Measurements from ENCODE around the gene NHS. TPM values are rescaled to one million over a fixed set of nuclear protein-coding genes. Genes with fewer than 3 reads are reported as not detected.

NHS gene
- polyA plus RNA-seq, 2 of the 4 experiments (the other 2 are of a cell fraction) = 3.6 to 5.0 TPM

DNA sequence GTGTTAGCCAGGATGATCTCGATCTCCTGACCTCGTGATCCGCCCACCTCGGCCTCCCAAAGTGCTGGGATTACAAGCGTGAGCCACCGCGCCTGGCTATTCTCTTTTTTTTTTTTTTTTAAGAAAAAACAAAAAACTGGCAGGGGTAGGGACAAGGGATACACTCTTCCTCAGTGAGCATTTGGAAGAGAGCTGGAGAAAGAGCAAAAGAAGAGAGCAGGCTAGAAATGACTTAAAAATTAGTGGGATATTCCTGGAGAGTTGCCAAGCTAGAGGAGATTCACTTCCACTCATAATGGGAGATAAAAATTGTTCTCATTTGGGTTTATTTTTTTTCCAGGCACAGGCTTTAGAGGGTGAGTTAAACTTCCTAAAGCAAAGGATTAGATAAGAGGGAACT lies 222.3 kb downstream of the NHS start:
- Histone ChIP-seq H3K27ac (peak overlapping the region in 1 of 2 experiments; percentile 33; a peak in 2 of 6 replicates), H3K4me1 (peaks cover 43% of the 10 kb centered on the region), H3K9me3 (no peaks in the 10 kb centered on the region), H3K4me3 (no peak overlapping the region), H3K4me2 (0 out of 3 replicates have a peak overlapping the region, but pooled peaks have one; percentile 34)
- ATAC-seq = no peak
- POLR2A ChIA-PET = no interaction called here
- CTCF ChIA-PET = interaction anchor here (1.5 to 1.8 kb wide), 2 partner anchors 67 to 355 kb away, joined by 3 read pairs; no protein-coding TSS in a partner anchor
- DNase-seq (ENCODE audit: low read depth in 1 of 2, low spot score in 1 of 2) = no peak
- WGBS (ENCODE audit: missing lambda C conversion rate) = 93% methylated on average over 7 of the region's 7 CpGs
- no peak for FAIRE-seq
- TF ChIP-seq, protein P1, sequence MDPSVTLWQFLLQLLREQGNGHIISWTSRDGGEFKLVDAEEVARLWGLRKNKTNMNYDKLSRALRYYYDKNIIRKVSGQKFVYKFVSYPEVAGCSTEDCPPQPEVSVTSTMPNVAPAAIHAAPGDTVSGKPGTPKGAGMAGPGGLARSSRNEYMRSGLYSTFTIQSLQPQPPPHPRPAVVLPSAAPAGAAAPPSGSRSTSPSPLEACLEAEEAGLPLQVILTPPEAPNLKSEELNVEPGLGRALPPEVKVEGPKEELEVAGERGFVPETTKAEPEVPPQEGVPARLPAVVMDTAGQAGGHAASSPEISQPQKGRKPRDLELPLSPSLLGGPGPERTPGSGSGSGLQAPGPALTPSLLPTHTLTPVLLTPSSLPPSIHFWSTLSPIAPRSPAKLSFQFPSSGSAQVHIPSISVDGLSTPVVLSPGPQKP (IDR thresholded peaks at IDR 0.05; ENCODE audit: low read depth, low read length) = no peak
- TF ChIP-seq HOXA7 (CRISPR knock-in tag; IDR thresholded peaks at IDR 0.05) (no peak), EHMT2 (IDR thresholded peaks at IDR 0.05; ENCODE audit: low read depth) (no peak), SREBF2 (IDR thresholded peaks at IDR 0.05) (no peak), EHF (CRISPR knock-in tag; IDR thresholded peaks at IDR 0.05) (no peak), MYC (IDR thresholded peaks at IDR 0.05; ENCODE audit: borderline replicate concordance, low read length) (no peak), NPAS2 (CRISPR knock-in tag; IDR thresholded peaks at IDR 0.05; ENCODE audit: borderline replicate concordance) (no peak), RCOR1 (IDR thresholded peaks at IDR 0.05; ENCODE audit: low read depth, low read length) (no peak), ZNF302 (CRISPR knock-in tag; IDR thresholded peaks at IDR 0.05) (no peak), HOXB13 (CRISPR knock-in tag; IDR thresholded peaks at IDR 0.05; ENCODE audit: low read depth) (no peak), CBX8 (IDR thresholded peaks at IDR 0.05) (no peak), POLR2A (IDR thresholded peaks at IDR 0.05; ENCODE audit: low read length) (no peak)
- TF ChIP-seq, protein P2, sequence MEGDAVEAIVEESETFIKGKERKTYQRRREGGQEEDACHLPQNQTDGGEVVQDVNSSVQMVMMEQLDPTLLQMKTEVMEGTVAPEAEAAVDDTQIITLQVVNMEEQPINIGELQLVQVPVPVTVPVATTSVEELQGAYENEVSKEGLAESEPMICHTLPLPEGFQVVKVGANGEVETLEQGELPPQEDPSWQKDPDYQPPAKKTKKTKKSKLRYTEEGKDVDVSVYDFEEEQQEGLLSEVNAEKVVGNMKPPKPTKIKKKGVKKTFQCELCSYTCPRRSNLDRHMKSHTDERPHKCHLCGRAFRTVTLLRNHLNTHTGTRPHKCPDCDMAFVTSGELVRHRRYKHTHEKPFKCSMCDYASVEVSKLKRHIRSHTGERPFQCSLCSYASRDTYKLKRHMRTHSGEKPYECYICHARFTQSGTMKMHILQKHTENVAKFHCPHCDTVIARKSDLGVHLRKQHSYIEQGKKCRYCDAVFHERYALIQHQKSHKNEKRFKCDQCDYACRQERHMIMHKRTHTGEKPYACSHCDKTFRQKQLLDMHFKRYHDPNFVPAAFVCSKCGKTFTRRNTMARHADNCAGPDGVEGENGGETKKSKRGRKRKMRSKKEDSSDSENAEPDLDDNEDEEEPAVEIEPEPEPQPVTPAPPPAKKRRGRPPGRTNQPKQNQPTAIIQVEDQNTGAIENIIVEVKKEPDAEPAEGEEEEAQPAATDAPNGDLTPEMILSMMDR (IDR thresholded peaks at IDR 0.05) = no peak

DNA sequence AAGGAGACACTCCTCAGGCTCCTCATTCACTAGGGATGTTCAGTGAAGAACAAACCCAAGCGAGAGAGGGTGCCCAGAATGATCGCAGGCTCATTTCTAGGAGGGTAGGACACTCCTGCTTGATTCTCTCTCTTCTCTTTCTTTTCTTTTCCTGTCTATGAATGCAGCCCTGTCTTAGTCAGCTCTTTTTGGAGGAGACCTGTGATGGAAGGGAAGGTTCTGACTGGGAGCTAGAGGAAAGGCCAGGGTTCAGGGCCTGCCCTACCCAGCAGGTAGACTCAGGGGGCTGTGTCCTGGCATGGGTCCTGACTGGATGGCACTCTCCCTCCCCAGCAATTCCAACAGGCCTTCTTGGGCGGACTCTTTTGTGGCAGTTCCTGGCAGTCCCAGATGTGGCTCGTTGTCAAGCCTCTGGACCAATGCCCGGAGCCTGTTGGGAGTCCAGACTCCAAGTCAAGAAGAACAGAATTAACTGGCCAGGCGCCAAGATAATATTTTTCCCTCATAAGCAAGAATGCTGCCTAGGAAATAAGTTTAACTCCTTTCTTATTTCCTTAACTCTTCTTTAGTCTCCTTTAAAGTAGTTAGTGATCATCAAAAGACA lies 222.9 kb downstream of the NHS start:
- ATAC-seq (no peak), DNase-seq (ENCODE audit: low read depth in 1 of 2, low spot score in 1 of 2) (no peak), FAIRE-seq (no peak)
- 78% methylated on average over 6 of the region's 6 CpGs for WGBS (ENCODE audit: missing lambda C conversion rate)
- no peak overlapping the region for H3K4me3 ChIP-seq
- H3K27ac ChIP-seq = peak overlapping the region in 1 of 2 experiments; percentile 33; a peak in 2 of 6 replicates
- CTCF ChIA-PET = interaction anchor here (1.5 kb wide), 1 partner anchor 356 kb away, joined by 3 read pairs; no protein-coding TSS in a partner anchor
- TF ChIP-seq RCOR1 (IDR thresholded peaks at IDR 0.05; ENCODE audit: low read depth, low read length) = no peak
- TF ChIP-seq GATA3 (IDR thresholded peaks at IDR 0.05; ENCODE audit: borderline replicate concordance) = no peak
- TF ChIP-seq RFX5 (IDR thresholded peaks at IDR 0.05) = no peak
- TF ChIP-seq, protein P3, sequence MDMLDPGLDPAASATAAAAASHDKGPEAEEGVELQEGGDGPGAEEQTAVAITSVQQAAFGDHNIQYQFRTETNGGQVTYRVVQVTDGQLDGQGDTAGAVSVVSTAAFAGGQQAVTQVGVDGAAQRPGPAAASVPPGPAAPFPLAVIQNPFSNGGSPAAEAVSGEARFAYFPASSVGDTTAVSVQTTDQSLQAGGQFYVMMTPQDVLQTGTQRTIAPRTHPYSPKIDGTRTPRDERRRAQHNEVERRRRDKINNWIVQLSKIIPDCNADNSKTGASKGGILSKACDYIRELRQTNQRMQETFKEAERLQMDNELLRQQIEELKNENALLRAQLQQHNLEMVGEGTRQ (IDR thresholded peaks at IDR 0.05) = no peak
- no peak for TF ChIP-seq POLR2AphosphoS2 (conservative IDR thresholded peaks at IDR 0.05; ENCODE audit: low read length)
- no peak for TF ChIP-seq MAFK (IDR thresholded peaks at IDR 0.05; ENCODE audit: partially characterized antibody)
- TF ChIP-seq, protein P2 (IDR thresholded peaks at IDR 0.05) = no peak
- TF ChIP-seq RAD21 (conservative IDR thresholded peaks at IDR 0.05 in 1 of 2, IDR thresholded peaks at IDR 0.05 in 1 of 2) = no peak
- TF ChIP-seq, protein P4, sequence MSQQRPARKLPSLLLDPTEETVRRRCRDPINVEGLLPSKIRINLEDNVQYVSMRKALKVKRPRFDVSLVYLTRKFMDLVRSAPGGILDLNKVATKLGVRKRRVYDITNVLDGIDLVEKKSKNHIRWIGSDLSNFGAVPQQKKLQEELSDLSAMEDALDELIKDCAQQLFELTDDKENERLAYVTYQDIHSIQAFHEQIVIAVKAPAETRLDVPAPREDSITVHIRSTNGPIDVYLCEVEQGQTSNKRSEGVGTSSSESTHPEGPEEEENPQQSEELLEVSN (IDR thresholded peaks at IDR 0.05; ENCODE audit: borderline replicate concordance, low read depth) = no peak
- no peak for TF ChIP-seq EHF (CRISPR knock-in tag; IDR thresholded peaks at IDR 0.05)
- no peak for TF ChIP-seq MAZ (IDR thresholded peaks at IDR 0.05; ENCODE audit: borderline replicate concordance, low read depth, low read length)
- TF ChIP-seq SMC3 (IDR thresholded peaks at IDR 0.05) = no peak
- TF ChIP-seq POLR2A (IDR thresholded peaks at IDR 0.05; ENCODE audit: low read length) = no peak
- TF ChIP-seq, protein P5, sequence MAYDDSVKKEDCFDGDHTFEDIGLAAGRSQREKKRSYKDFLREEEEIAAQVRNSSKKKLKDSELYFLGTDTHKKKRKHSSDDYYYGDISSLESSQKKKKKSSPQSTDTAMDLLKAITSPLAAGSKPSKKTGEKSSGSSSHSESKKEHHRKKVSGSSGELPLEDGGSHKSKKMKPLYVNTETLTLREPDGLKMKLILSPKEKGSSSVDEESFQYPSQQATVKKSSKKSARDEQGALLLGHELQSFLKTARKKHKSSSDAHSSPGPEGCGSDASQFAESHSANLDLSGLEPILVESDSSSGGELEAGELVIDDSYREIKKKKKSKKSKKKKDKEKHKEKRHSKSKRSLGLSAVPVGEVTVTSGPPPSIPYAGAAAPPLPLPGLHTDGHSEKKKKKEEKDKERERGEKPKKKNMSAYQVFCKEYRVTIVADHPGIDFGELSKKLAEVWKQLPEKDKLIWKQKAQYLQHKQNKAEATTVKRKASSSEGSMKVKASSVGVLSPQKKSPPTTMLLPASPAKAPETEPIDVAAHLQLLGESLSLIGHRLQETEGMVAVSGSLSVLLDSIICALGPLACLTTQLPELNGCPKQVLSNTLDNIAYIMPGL (CRISPR knock-in tag; IDR thresholded peaks at IDR 0.05; ENCODE audit: borderline replicate concordance) = no peak
- TF ChIP-seq JUNB (IDR thresholded peaks at IDR 0.05) = no peak
- no peak for TF ChIP-seq FOSL2 (IDR thresholded peaks at IDR 0.05)
- TF ChIP-seq FOSL2 (CRISPR knock-in tag; IDR thresholded peaks at IDR 0.05) = no peak
- no peak for TF ChIP-seq SREBF2 (IDR thresholded peaks at IDR 0.05)
- no peak for TF ChIP-seq CBX8 (IDR thresholded peaks at IDR 0.05)
- TF ChIP-seq TP53 (CRISPR knock-in tag; IDR thresholded peaks at IDR 0.05) = no peak
- TF ChIP-seq HEYL (CRISPR knock-in tag; IDR thresholded peaks at IDR 0.05) = no peak
- H3K4me2 ChIP-seq = peak overlapping the region; percentile 34; the same call in 2 of the 3 replicates
- no peaks in the 10 kb centered on the region for H3K9me3 ChIP-seq
- POLR2A ChIA-PET = no interaction called here
- peaks cover 44% of the 10 kb centered on the region for H3K4me1 ChIP-seq

Measured in A549 (cell line).